Left kidney (tissue), 8 donors: Measurements from ENCODE around the gene GPR37L1. TPM values are rescaled to one million over a fixed set of nuclear protein-coding genes. Genes with fewer than 3 reads are reported as not detected.

Experiments
- DNase-seq: peaks from one replicate; pipeline ENCODE4 v3.0.0-alpha.2; 2013
- long read RNA-seq, 8 donors: transcript quantifications; one replicate each; lab custom pipeline, GENCODE V29; 2026
- polyA plus RNA-seq: library from polyadenylated mRNA; unstranded; fragments of 120-200 nt; gene quantifications from one replicate; pipeline ENCODE4 v1.2.1, GENCODE V29; 2013; ENCODE audit not compliant: insufficient read length

Gene GPR37L1, protein sequence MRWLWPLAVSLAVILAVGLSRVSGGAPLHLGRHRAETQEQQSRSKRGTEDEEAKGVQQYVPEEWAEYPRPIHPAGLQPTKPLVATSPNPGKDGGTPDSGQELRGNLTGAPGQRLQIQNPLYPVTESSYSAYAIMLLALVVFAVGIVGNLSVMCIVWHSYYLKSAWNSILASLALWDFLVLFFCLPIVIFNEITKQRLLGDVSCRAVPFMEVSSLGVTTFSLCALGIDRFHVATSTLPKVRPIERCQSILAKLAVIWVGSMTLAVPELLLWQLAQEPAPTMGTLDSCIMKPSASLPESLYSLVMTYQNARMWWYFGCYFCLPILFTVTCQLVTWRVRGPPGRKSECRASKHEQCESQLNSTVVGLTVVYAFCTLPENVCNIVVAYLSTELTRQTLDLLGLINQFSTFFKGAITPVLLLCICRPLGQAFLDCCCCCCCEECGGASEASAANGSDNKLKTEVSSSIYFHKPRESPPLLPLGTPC
- 0.12 TPM for polyA plus RNA-seq
- long read RNA-seq, donor 1, partial matches to known transcripts = 47 of 47 reads
- long read RNA-seq, donor 1, other reads (novel, unspliced or antisense) = 0 of 47 reads
- long read RNA-seq, donor 2 = 0 reads
- long read RNA-seq, donor 3, partial matches to known transcripts = 0 of 19 reads
- long read RNA-seq, donor 3, other reads (novel, unspliced or antisense) = 19 of 19 reads
- long read RNA-seq, donor 4 = 0 reads
- long read RNA-seq, donor 5 = 0 reads
- long read RNA-seq, donor 6 = 0 reads
- long read RNA-seq, donor 7 = 0 reads
- long read RNA-seq, donor 8 = 0 reads

DNA sequence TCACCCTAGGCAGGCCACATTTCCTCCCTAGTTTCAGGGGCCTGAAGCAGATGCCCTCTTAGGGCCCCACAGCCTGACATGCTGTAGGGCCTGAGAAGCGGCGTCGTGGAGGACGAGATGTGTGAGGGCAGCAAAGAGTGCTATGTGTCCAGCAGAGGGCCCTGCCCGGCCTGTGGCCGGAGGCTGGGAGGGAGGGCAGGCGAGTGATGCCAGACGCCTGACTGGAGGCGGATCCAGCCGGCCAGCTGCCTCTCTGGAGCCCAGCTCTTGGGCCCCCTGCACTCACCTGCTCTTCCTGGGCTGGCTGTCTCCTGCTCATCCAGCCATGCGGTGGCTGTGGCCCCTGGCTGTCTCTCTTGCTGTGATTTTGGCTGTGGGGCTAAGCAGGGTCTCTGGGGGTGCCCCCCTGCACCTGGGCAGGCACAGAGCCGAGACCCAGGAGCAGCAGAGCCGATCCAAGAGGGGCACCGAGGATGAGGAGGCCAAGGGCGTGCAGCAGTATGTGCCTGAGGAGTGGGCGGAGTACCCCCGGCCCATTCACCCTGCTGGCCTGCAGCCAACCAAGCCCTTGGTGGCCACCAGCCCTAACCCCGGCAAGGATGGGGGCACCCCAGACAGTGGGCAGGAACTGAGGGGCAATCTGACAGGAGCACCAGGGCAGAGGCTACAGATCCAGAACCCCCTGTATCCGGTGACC lies at the start of gene GPR37L1:
Gene GPR37L1, plus strand, starts transcription at position 279 of the 697 bp plus-strand sequence. Its CDS starts 47 bp downstream, at position 326.
- no peak for DNase-seq

DNA sequence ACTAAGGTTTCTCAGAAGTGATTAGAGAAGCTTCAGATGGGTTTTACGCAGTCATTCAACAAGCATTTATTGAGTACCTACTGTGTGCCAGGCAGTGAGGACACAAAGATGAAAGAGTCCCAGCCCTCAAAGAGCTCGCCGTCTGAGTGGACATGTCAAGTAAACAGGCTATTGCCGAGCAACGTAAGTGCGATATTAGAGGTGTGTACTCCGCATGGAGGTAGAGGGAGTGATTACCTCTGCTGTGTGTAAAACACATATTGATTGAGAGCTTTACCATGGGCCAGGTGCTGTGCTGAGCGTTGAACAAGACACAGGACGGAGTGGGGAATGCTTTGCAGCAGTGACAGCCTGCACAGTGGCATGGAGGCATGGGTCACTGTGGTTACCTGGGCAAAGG lies 49.5 kb upstream of the GPR37L1 start:
- DNase-seq = no peak

DNA sequence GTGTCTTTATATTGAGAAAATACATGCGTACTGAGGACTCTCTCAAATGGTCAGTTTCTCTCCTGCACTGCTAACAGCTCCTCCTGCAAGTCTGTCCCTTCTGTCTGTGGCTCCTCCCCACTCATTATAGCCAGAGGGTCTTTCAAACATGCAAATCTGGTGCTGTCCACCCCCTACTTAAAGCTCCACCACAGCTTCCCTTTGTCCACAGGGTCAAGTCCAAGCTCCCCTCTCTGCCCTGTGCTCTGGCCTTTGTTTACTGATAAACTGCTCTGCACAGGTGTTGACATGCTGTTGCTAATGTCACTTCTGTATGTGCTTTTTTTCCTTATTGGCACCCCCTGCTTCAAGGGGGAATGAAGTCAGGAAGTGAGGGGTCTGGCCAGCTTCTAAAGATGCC lies 47.7 kb upstream of the GPR37L1 start:
- DNase-seq = no peak

DNA sequence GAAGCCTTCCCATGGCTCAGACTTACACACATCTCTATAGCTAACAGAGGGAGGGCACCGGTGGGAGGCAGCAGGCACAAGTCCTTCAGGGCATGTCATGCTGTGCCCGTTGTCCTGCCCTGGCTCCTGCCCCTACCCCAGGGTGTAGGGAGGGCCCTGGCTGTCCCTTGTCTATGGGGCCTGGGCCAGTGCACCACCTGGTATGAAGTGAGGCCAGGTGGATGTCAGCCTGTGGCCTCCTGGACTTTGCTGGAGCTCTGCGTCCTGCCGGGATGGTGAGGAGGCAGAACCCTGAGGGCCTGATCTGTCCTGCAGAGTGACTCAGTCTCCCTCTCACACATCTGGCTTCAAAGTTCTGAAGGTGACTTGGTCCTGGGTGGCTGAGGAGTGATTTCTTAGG lies 47.3 kb upstream of the GPR37L1 start:
- DNase-seq = no peak

DNA sequence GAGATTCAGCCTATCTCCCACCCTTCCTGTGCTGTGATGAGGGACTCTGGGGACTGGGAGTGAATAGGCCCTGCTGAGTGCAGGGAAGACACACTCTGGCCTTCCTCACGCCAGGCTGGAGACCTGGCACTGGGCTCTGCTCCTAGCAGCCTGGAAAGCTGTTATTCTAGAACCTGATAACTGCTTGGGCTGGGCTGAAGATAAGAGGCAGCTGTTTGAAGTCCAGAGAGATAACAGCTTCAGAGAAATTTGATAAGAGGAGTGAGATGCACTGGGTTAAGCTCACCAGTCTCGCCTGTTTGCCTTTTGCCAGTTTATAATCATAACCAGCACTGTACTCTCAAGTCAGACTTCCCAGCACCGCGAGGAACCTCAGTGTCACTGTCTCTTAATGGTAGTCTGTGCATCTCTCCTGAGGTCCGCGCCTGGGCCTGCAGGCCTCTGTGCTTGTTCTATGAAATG lies 46.6 kb upstream of the GPR37L1 start:
- DNase-seq = no peak

DNA sequence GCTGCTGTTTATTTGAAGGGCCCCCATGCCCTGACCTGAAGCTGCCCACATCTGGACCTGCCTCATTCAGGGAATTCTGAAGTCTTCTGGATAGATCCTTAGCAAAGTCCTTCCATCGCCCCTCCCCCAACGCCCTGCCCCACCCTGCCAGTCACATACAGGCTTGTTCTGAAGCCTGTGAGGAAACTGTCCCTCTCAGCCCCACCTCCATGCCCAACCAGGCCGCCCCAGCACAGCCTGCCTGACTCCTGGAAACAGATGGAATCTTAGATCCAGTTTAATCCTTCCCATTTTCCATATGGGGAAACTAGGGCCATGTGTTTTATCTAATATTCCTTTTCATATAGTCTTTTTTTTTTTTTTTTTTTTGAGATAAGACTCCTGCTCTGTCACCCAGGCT lies 44.5 kb upstream of the GPR37L1 start:
- no peak for DNase-seq

DNA sequence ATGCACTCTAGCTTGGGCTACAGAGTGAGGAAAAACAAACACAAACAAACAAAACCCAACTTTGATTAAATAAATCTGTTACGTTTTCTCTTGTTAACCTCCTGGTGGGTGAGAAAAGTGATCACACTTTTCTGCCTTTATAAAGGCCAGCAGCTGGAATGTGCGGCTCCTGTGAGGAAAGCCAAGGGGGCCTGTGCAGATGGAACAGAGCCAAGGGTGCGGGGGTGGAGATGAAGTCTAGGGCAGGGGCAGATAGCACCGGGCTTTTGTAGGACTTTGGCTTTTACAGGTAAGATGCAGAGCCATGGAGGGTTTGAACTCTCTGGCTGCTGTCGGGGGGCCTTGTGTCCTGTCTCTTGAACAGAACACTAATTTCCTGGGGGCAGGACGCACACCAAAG lies 40.7 kb upstream of the GPR37L1 start:
- DNase-seq = no peak

DNA sequence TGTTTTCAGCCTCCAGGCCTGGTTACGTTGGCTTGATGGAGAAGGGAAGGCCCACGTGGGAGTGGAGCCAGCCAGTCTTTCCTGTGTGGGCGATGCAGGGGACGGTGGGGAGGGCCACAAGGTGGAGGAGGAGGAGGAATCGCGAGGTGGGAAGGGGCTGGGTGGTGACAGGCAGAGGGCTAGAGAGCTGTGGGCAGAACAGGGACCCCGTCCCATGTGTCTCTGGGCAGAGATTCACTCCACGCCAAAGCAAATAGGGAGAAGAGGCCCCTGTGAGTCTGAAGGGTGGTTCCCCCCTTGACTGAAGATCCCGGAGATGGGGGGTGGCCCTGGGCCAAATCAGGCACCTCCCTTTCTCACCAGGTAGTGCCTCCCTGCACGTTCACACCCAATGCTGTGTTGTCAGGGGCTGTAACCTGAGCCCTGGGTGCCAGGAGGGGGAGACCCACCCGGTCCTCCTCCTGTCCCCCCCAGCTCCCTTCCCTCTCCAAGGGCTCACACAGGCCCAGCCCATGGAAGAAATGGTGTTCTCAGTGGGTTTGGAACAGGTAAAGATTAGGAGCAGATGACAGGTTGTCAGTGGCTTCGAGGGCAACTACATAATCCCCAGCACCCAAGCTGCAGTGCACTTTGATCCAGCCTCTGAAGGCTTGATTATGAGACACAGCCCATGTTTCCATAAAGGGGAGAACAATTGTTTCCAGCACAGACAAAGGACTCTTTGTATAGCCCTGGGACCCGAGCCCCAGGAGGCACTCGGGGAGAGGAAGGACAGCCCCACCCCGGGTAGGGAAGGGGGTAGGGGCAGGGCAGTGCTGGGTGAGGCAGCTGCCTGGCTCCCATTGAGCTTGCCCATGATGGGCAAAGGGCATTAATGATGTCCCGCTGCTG lies 37.7 kb upstream of the GPR37L1 start:
- DNase-seq = no peak

DNA sequence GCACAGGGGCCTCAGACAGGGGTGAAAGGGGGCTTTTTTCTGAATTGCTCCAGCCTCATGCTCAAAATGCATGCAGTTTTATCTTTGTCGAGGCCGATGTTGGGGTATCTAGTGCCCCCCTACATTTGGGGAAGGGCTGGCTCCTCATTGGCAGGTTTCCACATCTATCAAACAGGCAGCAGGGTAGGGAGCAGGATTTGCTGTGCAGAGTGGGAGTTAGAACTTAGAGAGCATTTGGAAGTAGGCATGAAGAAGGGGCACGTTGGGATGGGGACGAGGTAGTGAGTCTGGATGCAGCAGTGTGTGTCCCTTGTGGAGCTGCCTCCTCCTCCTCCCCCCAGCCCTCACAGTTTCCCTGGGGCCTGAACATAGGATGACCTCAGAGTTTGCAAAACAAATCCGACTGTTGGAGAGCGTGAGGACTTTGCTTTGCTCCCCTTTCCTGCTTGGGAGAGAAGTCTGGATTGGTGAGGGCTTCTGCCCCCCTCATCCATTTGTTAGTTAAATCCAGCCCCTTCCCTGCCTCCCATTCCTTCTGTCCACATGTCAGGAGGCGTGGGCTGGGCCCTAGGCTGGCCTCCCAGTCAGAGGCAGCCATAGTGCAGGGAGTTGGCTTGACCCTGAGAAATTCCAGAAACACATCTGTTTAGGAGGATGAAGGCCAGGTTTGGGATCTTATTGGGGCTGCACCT lies 36.9 kb upstream of the GPR37L1 start:
- DNase-seq = no peak

DNA sequence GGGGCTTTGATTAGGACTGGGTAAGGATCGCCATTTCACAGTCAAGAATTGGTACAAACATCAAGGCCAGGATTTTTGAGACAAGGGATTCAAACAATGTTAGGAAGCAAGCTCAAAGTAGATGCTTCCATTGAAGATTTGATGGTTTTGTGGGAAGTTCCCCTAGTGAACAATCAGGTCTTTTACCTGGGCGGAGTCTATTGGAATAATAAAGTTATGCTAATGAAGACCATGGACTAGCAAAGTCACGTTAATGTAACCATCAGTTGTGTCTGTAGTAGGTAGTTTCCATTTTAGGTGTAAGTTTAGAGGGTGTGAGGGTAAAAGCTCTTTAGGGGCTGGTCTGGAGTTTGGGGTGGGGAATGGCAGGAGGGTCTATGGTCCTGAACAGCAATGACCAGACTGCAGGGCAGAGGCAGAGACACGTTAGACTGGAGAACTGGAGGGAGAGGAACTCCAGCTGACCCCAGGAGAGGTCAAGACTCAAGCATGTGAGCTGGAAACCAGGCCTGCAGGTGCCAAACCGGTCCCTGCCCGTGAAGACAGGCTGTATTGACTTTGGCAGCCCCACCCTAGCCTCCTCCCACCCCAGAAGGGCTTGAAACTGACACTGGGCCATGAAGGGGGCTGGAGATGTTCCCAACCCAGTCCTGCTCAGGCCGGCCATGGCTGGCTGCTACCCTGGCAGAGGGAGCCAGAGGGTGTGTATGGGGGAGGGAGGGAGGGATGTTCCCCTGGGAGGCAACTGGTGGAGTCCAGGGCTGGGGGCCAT lies 36.0 kb upstream of the GPR37L1 start:
- DNase-seq = no peak

DNA sequence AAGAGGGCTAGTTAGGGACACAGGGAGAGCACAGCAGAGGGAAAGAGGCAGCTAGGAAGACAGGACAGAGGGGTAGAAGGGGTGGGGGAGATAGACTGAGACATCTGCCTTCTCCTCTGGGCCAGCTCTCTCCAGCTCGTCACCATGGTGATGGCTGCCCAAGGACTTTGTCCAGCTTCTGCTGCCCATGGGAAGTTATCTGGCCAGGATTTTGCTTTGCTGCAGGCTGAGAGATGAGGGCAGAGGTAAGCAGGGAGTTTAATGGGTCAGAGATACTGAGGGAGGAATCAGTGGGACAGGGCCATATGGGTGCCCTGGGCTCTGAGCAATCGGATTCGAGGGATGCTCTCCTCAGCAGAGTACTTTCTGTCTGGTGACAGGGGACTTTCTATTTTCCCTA lies 34.5 kb upstream of the GPR37L1 start:
- DNase-seq = no peak

DNA sequence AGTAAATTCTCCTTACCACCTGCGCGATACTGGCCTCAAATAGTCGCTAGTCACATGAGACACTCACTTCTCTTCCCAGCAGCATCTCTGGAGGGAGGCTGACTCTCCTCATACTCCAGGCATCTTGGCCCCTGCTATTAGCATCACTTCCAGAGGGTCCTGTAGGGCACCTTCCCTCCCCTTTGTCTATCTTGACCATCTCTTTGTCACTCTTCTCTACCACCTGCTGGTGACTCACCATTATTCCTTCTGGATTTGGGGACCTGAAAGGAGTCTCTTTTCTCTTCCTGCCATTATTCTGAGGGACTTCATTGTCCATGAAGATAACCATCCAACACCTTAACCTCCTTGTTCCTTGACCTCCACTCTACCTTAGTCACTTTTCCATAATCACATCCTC lies 31.7 kb upstream of the GPR37L1 start:
- no peak for DNase-seq

DNA sequence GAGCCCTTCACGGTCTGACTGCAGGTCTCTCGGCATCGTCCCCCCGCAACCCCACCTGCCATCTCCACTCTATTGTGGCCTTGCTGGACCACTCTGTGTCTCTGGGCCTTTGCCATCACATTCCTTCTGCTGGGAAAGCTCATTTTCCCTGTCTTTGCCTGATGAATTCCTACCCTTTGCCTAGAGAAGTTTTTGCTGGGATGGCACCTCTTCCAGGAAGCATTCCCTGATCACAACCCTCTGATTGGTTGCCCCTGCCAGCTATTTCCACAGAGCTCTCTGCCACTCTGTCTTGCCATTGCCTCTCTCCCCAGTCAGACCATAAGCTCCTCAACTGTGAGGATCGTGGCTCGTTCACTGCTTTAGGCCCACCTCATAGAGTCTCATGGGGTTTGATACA lies 28.9 kb upstream of the GPR37L1 start:
- no peak for DNase-seq

DNA sequence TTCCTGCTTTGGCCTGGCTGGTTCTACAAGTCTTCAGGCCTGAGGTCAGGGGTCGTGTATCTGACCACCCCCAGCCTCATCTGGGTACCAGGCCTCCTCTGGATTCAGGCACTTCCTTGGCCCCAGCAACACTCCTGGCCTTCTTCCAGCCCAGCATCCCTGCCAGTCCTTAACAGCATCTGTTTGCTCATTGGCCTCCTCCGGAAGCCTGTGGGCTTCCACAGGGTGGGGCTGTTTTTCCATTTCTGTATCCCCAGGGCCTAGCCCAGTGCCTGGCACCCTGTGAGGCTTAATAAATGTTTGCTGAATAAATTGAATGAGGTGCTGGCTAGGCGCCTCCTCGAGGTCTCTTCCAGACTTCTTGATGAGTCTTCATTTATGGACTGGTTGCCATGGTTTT lies 21.5 kb upstream of the GPR37L1 start:
- no peak for DNase-seq

DNA sequence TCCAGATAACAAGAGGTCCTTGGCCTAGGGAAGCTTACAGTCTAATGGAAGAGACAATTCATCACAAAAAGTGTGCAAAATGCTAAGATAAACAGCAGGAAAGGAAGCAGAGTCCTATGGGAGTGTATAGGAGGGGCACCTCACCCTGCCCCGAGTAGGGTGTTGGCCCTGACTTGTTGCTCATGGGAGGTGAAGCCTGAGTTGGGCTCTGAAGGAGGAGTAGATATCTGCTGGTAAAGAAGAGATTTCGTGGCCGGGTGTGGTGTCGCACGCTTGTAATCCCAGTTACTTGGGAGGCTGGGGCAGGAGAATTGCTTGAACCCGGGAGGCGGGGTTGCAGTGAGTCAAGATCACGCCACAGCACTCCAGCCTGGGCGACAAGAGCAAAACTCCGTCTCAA lies 18.6 kb upstream of the GPR37L1 start:
- no peak for DNase-seq

DNA sequence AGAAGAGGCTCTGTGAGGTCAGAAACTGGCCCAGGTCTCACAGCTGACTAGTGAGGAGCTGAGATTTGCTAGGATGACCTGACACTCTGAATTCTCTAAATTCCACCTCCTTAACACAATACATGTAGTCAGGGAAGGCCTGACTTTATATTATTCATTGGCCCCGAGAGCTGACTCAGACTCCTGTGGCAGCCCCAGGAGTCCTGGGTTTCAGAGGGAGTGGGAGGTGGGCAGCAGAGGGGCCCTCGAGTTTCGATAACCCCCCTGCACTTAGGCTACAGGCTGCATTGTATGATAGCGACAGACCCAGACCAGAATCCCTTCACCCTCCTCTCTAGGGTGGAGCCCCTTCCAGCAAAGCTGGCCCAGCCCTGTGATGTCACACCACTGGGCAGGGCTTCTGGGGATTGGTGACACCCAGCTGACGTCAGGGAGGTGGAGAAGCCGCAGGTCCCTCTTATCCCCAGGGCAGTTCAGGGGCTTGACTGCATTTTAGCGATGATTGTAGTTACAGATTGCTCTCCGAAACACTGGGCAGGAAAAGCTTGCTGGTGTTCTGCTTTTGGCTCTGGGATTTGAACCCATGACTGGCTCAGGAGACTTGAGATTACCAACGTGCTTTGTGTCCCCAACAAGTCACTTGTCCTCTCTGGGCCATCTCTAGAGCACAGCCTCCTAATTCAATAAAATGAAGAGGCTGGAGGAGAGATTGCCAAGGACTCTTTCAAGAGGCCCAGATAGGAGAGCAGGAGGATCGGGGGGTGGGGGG lies 17.0 kb upstream of the GPR37L1 start:
- DNase-seq = no peak

DNA sequence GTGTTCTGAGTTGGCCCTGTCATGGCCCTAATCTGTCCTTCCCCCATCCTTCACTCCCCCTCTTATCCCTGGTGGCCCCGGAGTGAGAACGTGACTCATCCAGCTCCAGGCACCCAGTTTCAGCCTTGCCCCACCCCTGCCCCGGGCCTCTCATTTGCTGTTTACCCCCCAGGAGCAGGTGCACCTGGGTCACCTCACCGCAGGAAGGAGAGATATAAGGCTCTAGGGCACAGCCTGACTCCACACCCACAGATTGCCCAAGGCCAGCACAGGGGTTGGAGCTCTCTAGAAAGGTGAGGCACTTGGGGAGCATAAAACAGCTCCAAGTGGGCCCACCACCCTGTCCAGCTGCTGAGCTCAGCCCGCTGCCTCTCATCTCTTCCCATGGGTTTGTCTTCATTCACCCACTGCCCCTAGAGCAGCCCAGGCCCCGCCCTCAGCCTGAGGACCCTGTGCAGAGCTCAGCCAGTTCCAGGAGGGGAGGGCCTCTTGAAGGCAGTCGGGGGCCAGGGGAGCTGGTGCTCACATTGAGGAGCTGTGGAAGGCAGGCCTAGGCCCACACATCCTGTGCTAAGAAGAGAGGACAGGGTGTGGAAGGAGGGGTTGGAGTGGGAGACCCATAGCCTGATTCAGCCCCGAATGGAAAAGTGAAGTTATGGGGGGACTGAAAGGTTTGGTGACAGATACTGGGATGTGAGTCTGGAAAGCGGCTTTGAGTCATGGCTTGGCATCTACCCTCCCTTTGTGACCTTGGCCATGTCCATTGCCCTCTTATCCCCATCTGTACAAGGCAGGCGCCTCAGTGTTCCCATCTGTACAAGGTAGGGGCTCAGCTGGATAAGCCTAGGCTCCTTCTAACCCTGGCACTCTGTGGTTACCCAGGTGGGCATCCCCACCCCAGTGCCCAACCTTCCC lies 16.1 kb upstream of the GPR37L1 start:
- DNase-seq = no peak

DNA sequence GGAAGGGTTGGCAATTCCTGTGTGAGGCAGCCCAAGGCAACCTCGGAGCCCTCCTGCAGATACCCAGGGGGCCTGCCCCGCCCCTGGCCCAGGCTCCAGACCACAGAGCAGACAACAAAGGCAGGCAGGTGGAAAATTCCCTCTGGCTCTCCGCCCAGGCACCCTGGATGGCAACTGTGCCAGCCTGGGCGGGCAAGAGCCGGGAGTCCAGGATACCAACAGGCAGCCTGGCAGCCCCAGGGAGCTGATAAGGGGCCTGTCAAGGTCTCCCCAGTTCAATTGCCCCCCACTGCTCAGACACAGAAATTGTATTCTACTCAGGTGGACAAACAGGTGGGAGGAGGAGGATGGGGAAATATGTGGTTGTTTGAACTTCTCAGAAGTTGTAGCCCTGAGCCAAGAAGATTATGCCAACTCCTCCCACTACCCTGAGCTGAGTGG lies 15.4 kb upstream of the GPR37L1 start:
- DNase-seq = no peak
